Measurements from ENCODE around the gene AGAP9.
"Not testable (repeated sequence)": the region's sequence is repeated elsewhere in the genome, so short reads cannot be mapped to it uniquely, and the experiment has no call there.

The AGAP9 gene

GRCh38 chr10:47456079-47456785 lies 67.2 kb downstream of the AGAP9 start:
- DNase-seq = no peak

GRCh38 chr10:47455350-47456078 lies 67.9 kb downstream of the AGAP9 start:
- not testable (repeated sequence) for DNase-seq

DNA sequence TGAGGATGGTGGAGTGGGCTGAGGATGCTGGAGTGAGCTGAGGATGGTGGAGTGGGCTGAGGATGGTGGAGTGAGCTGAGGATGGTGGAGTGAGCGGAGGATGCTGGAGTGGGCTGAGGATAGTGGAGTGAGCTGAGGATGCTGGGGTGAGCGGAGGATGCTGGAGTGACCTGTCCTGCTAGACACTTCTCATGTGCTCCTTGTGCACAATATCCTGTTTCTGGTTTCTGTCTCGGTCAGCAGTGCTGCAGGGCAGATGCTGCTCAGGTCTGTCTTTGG lies 68.7 kb downstream of the AGAP9 start:
- DNase-seq = no peak

- DNase-seq = no peak
Measured at GRCh38 chr10:47454008-47454779, 69.2 kb downstream of the AGAP9 start.

- DNase-seq = no peak
Measured at GRCh38 chr10:47453141-47454007, 70.1 kb downstream of the AGAP9 start.

DNA sequence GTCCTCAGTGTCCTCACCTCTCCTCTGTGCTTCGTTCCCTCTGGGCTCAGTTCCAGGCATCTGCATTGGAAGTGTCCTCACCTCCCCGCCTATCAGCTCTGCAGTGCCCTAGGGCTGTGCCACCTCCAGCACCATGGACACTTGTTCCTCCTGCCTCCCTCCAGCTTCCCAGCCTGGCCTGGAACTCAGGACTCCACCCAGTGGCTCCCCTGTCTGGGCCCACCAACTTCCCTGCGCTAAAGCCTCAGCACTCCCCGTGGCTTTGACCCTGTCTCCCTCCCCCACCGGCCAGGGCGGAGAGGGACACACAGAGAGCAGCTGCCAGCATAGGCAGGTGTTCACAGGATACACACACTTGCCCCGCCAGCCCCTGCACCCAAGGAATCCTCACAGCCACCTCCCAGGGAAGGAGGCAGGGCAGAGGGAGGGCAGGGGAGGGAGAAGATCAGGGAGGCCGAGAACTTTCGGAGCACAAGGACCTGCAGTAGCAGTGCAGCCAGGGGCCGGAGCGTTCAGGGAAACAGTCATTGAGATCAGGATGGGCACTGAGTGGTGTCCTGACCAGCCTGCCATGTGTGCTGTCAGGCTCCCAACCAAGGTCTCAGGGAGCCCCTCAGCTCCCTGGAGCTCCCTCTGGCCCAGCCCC lies 70.8 kb downstream of the AGAP9 start:
- DNase-seq = no peak

GRCh38 chr10:47451998-47452494 lies 71.4 kb downstream of the AGAP9 start:
- DNase-seq = no peak

All from activated T-cell treated with anti-CD3 and anti-CD28 coated beads for 4 hours (primary cell).